K562 (cell line): ENCODE data around the gene WASF3. TPM values are rescaled to one million over a fixed set of nuclear protein-coding genes. Genes with fewer than 3 reads are reported as not detected.

Experiments
- ATAC-seq: fragments of 200-7000 bp; cut with Tn5 transposase; 3 replicates; pipeline ENCODE4 v1.9.1; 2020; ENCODE audit warnings: moderate library complexity
- BruUV-seq: library from RNA; stranded (reverse); fragments of 400-500 nt; replicated peaks from 2 replicates; lab custom pipeline; 2021; lab: Mats Ljungman, UMichigan
- CTCF ChIA-PET: fragments of 300-600 bp; formaldehyde crosslinking; extraction: SDS; loops from one replicate; lab custom pipeline; 2021; ENCODE audit warnings: low intra/inter-chr PET ratio; lab: Yijun Ruan, JAX
- POLR2A ChIA-PET: fragments of 300-600, 350-650 bp; sonication (Branson Sonifier 250); formaldehyde crosslinking; extraction: SDS; loops from one replicate; lab custom pipeline; 2021; ENCODE audit warnings: antibody characterized with exemption, inconsistent platforms; lab: Yijun Ruan, JAX
- DNase-seq, 4 experiments: peaks; one replicate each; pipeline versions ENCODE4 v3.0.0 to v3.0.0-alpha.2; 2011 to 2018; ENCODE audit warnings: low spot score in 3 of 4, mixed read lengths in 3 of 4; ENCODE audit errors: extremely low read depth in 1 of 4
- FAIRE-seq: peaks from 2 replicates; lab custom pipeline; 2011; peaks lifted over from hg19 to GRCh38; lab: Jason Lieb, UNC
- H2AFZ ChIP-seq: 2 replicates; pipeline ENCODE4 v1.6.0; 2011; ENCODE audit warnings: low read depth, low read length, control low read depth, inconsistent platforms
- H3K27ac ChIP-seq: fragments of 200-600 bp; 3 replicates; pipeline ENCODE4 v1.8.0; 2011; ENCODE audit warnings: low read depth, mild to moderate bottlenecking, control low read depth, inconsistent platforms, low read length, moderate library complexity, mixed read lengths; ENCODE audit errors: extremely low read depth
- H3K27me3 ChIP-seq, 2 experiments: fragments of 300-600 bp in 1 of 2; 2 replicates in 1 of 2; 3 replicates in 1 of 2; pipeline versions ENCODE4 v1.6.0 to v1.8.0; 2011; ENCODE audit warnings: inconsistent platforms in 2 of 2, low read length in 2 of 2, mild to moderate bottlenecking in 1 of 2, mixed read lengths in 1 of 2, moderate library complexity in 1 of 2; ENCODE audit not compliant: control insufficient read depth in 2 of 2, insufficient read depth in 2 of 2
- H3K36me3 ChIP-seq: fragments of 300-600 bp; 3 replicates; pipeline ENCODE4 v1.8.0; 2011; ENCODE audit warnings: mild to moderate bottlenecking, low read length, inconsistent platforms; ENCODE audit not compliant: control insufficient read depth, insufficient read depth
- H3K4me1 ChIP-seq, 2 experiments: fragments of 200-600 bp in 1 of 2; replicated peaks in 1 of 2; 2 replicates in 1 of 2; 3 replicates in 1 of 2; pipeline versions ENCODE4 v1.5.1 to v1.8.0; 2011; ENCODE audit warnings: inconsistent platforms in 2 of 2, low read length in 2 of 2, mild to moderate bottlenecking in 1 of 2, mixed read lengths in 1 of 2, moderate library complexity in 1 of 2; ENCODE audit not compliant: control insufficient read depth in 2 of 2, insufficient read depth in 2 of 2
- H3K4me2 ChIP-seq: 2 replicates; pipeline ENCODE4 v1.6.1; 2011; ENCODE audit warnings: low read length, control low read depth, inconsistent platforms, mixed read lengths; ENCODE audit not compliant: insufficient read depth
- H3K4me3 ChIP-seq: fragments of 200-600 bp; sonication (generic), shearing (Covaris generic); 2 replicates; pipeline ENCODE4 v1.5.1; 2016; ENCODE audit warnings: control low read depth, inconsistent platforms
- H3K79me2 ChIP-seq: fragments of 200-600 bp; 3 replicates; pipeline ENCODE4 v1.8.0; 2011; ENCODE audit warnings: low read length, inconsistent platforms; ENCODE audit not compliant: control insufficient read depth, insufficient read depth
- H3K9ac ChIP-seq, 2 experiments: 2 replicates each; pipeline versions ENCODE4 v1.6.0 to v1.6.1; 2011; ENCODE audit warnings: low read depth in 2 of 2, low read length in 2 of 2, control low read depth in 1 of 2, inconsistent platforms in 1 of 2, mild to moderate bottlenecking in 1 of 2, mixed read lengths in 1 of 2; ENCODE audit not compliant: insufficient read depth in 1 of 2
- H3K9me1 ChIP-seq: one replicate; pipeline ENCODE4 v1.6.0; 2011; ENCODE audit warnings: inconsistent platforms, mild to moderate bottlenecking, low read length, moderate library complexity; ENCODE audit not compliant: control insufficient read depth, insufficient read depth
- H3K9me3 ChIP-seq: replicated peaks from 2 replicates; pipeline ENCODE4 v1.5.1; 2011; ENCODE audit warnings: low read depth, low read length, inconsistent platforms; ENCODE audit not compliant: control insufficient read depth, insufficient read depth
- H4K20me1 ChIP-seq: replicated peaks from 2 replicates; pipeline ENCODE4 v1.6.1; 2011; ENCODE audit warnings: low read length, inconsistent platforms, mixed read lengths; ENCODE audit not compliant: control insufficient read depth, insufficient read depth
- GTF2A2 ChIP-seq: IDR thresholded peaks from 2 replicates; pipeline ENCODE4 v1.6.1; 2016; ENCODE audit warnings: mild to moderate bottlenecking, missing genetic modification characterization, missing compliant biosample characterization
- HMG20B ChIP-seq: fragments of 250-450 bp; sonication (Bioruptor Pico); IDR thresholded peaks from 2 replicates; pipeline ENCODE4 v1.5.0; 2021; ENCODE audit warnings: mild to moderate bottlenecking
- KAT7 ChIP-seq: sonication (generic); formaldehyde crosslinking; IDR thresholded peaks from 2 replicates; pipeline ENCODE4 v1.8.0; 2022; ENCODE audit warnings: missing genetic modification reagents, mild to moderate bottlenecking, borderline replicate concordance
- MXI1 ChIP-seq: IDR thresholded peaks from 2 replicates; pipeline ENCODE4 v1.6.1; 2011; ENCODE audit warnings: low read depth, mild to moderate bottlenecking, improper control_type of control experiment, low read length
- PCBP2 ChIP-seq: fragments of 200-400 bp; formaldehyde crosslinking; IDR thresholded peaks from 2 replicates; pipeline ENCODE4 v1.6.1; 2018; ENCODE audit warnings: low read length, low read depth, mild to moderate bottlenecking, moderate library complexity; ENCODE audit not compliant: poor library complexity, severe bottlenecking
- PTRF ChIP-seq: fragments of 450-650 bp; IDR thresholded peaks from 2 replicates; pipeline ENCODE4 v1.6.1; 2016; ENCODE audit warnings: mild to moderate bottlenecking, missing genetic modification characterization, missing compliant biosample characterization
- TBP ChIP-seq: optimal IDR thresholded peaks from 2 replicates; pipeline ENCODE3; 2011; ENCODE audit warnings: low read depth, low read length, improper control_type of control experiment
- ZKSCAN3 ChIP-seq: fragments of 250-450 bp; sonication (Bioruptor Pico); IDR thresholded peaks from 2 replicates; pipeline ENCODE4 v1.4.0; 2020
- ZNF274 ChIP-seq: IDR thresholded peaks from 2 replicates; pipeline ENCODE4 v1.6.1; 2011; ENCODE audit warnings: low read depth, mild to moderate bottlenecking, low read length, moderate library complexity, borderline replicate concordance
- WGBS: fragments of 100-300 bp; shearing (Covaris generic); methylation state at CpG from one replicate; pipeline ENCODE4 v1.1.6; 2016; ENCODE audit warnings: low coverage, mixed read lengths; ENCODE audit not compliant: insufficient coverage; ENCODE audit errors: missing lambda C conversion rate; 5-methylcytosine and 5-hydroxymethylcytosine counted together
- in situ Hi-C: fragments of 300-500 bp; cut with MboI; formaldehyde crosslinking; loops from 4 replicates; pipeline ENCODE4 v1.15.0; 2018; ENCODE audit warnings: inconsistent platforms, mixed read lengths
- intact Hi-C: fragments of 100-400 bp; cut with micrococcal nuclease; formaldehyde crosslinking; loops from 2 replicates; pipeline ENCODE4 v1.14.2; 2022
- polyA plus RNA-seq, 8 experiments: library from polyadenylated mRNA; depleted of rRNA in 4 of 8; stranded (reverse) in 5 of 8; unstranded in 3 of 8; fragments of >200 nt; fragmentation: Nextera tagmentation in 2 of 8; fragmentation: Illumina TruSeq in 1 of 8; extraction: Ambion mirVana in 2 of 8; extraction: Trizol in 1 of 8; gene quantifications; 2 replicates each; pipeline versions ENCODE4 v1.2.1 to v1.2.3, GENCODE V29; 2011 to 2014; ENCODE audit warnings: inconsistent platforms in 1 of 8, missing spikeins in 1 of 8
- total RNA-seq, 7 experiments: library from RNA; depleted of rRNA in 6 of 7; stranded (reverse); fragments of >200 nt in 6 of 7; fragmentation: Illumina TruSeq in 2 of 7; extraction: Trizol in 2 of 7; gene quantifications; 2 replicates each; pipeline versions ENCODE4 v1.2.1 to v1.2.3, GENCODE V29; 2011 to 2021; ENCODE audit warnings: low replicate concordance in 1 of 7
- TF ChIP-seq, protein P1 (sequence below): fragments of 450-650 bp; IDR thresholded peaks from 2 replicates; pipeline ENCODE4 v1.6.1; 2017; ENCODE audit warnings: antibody characterized with exemption
- TF ChIP-seq, protein P2 (sequence below): IDR thresholded peaks from 2 replicates; pipeline ENCODE4 v1.6.1; 2014; ENCODE audit warnings: antibody characterized with exemption
- TF ChIP-seq, protein P3 (sequence below): fragments of 250-450 bp; sonication (Bioruptor Pico); IDR thresholded peaks from 2 replicates; pipeline ENCODE4 v1.5.0; 2021
- TF ChIP-seq, protein P4 (sequence below): sonication (generic); formaldehyde crosslinking; IDR thresholded peaks from 2 replicates; pipeline ENCODE4 v1.8.0; 2023; ENCODE audit warnings: mild to moderate bottlenecking, missing genetic modification reagents

The WASF3 gene
- total and polyA plus RNA-seq, 9 of the 15 experiments (the other 6 are each of a cell fraction or from before 2014, with no cell fraction given) = 0.04 to 0.43 (median 0.11) TPM

DNA sequence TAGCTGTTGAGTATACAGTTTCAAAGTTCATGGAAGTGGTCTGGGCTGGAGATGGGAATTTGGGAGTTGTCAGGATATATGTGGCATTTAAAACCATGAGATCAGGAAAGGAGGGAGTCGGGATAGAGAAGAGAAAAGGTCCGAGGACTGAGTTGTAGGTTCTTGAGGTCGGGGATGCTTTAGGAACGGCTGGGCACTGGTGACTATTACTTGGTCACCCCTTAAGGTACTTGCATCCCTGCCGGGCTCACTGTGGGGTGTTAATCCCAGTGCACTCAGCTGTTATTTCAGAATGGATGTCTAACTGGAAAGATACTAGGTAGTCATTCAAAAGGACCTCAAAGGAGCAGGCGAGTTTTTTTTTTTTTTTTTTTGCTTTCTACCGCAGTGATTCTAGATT lies 34.2 kb downstream of the WASF3 start:
- 0% methylated on average over 5 of the region's 7 CpGs for WGBS
- ChIA-PET CTCF (no interaction called here), POLR2A (no interaction called here)
- Histone ChIP-seq H3K27ac (no peak overlapping the region), H4K20me1 (no peaks in the 10 kb centered on the region), H2AFZ (no peak overlapping the region), H3K4me1 (no peaks in the 10 kb centered on the region), H3K4me3 (no peak overlapping the region), H3K27me3 (no peaks in the 10 kb centered on the region), H3K4me2 (no peak overlapping the region), H3K79me2 (no peaks in the 10 kb centered on the region), H3K9ac (no peak overlapping the region), H3K9me1 (no peaks in the 10 kb centered on the region), H3K36me3 (no peaks in the 10 kb centered on the region), H3K9me3 (no peaks in the 10 kb centered on the region)
- no TSS peak for BruUV-seq
- no peak for FAIRE-seq
- in situ Hi-C loops (no loop called here), intact Hi-C loops (no loop called here)
- no peak for ATAC-seq
- no peak for DNase-seq
- TF ChIP-seq PCBP2 (no peak), ZKSCAN3 (CRISPR knock-in tag) (no peak), KAT7 (CRISPR knock-in tag) (no peak), HMG20B (CRISPR knock-in tag) (no peak), MXI1 (no peak), ZNF274 (no peak), GTF2A2 (no peak), PTRF (tag) (no peak), TBP (no peak)
- TF ChIP-seq, protein P1, sequence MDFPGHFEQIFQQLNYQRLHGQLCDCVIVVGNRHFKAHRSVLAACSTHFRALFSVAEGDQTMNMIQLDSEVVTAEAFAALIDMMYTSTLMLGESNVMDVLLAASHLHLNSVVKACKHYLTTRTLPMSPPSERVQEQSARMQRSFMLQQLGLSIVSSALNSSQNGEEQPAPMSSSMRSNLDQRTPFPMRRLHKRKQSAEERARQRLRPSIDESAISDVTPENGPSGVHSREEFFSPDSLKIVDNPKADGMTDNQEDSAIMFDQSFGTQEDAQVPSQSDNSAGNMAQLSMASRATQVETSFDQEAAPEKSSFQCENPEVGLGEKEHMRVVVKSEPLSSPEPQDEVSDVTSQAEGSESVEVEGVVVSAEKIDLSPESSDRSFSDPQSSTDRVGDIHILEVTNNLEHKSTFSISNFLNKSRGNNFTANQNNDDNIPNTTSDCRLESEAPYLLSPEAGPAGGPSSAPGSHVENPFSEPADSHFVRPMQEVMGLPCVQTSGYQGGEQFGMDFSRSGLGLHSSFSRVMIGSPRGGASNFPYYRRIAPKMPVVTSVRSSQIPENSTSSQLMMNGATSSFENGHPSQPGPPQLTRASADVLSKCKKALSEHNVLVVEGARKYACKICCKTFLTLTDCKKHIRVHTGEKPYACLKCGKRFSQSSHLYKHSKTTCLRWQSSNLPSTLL = no peak
- TF ChIP-seq, protein P2, sequence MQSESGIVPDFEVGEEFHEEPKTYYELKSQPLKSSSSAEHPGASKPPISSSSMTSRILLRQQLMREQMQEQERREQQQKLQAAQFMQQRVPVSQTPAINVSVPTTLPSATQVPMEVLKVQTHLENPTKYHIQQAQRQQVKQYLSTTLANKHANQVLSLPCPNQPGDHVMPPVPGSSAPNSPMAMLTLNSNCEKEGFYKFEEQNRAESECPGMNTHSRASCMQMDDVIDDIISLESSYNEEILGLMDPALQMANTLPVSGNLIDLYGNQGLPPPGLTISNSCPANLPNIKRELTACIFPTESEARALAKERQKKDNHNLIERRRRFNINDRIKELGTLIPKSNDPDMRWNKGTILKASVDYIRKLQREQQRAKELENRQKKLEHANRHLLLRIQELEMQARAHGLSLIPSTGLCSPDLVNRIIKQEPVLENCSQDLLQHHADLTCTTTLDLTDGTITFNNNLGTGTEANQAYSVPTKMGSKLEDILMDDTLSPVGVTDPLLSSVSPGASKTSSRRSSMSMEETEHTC = no peak
- TF ChIP-seq, protein P3, sequence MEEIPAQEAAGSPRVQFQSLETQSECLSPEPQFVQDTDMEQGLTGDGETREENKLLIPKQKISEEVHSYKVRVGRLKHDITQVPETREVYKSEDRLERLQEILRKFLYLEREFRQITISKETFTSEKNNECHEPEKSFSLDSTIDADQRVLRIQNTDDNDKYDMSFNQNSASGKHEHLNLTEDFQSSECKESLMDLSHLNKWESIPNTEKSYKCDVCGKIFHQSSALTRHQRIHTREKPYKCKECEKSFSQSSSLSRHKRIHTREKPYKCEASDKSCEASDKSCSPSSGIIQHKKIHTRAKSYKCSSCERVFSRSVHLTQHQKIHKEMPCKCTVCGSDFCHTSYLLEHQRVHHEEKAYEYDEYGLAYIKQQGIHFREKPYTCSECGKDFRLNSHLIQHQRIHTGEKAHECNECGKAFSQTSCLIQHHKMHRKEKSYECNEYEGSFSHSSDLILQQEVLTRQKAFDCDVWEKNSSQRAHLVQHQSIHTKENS (CRISPR knock-in tag) = no peak
- TF ChIP-seq, protein P4, sequence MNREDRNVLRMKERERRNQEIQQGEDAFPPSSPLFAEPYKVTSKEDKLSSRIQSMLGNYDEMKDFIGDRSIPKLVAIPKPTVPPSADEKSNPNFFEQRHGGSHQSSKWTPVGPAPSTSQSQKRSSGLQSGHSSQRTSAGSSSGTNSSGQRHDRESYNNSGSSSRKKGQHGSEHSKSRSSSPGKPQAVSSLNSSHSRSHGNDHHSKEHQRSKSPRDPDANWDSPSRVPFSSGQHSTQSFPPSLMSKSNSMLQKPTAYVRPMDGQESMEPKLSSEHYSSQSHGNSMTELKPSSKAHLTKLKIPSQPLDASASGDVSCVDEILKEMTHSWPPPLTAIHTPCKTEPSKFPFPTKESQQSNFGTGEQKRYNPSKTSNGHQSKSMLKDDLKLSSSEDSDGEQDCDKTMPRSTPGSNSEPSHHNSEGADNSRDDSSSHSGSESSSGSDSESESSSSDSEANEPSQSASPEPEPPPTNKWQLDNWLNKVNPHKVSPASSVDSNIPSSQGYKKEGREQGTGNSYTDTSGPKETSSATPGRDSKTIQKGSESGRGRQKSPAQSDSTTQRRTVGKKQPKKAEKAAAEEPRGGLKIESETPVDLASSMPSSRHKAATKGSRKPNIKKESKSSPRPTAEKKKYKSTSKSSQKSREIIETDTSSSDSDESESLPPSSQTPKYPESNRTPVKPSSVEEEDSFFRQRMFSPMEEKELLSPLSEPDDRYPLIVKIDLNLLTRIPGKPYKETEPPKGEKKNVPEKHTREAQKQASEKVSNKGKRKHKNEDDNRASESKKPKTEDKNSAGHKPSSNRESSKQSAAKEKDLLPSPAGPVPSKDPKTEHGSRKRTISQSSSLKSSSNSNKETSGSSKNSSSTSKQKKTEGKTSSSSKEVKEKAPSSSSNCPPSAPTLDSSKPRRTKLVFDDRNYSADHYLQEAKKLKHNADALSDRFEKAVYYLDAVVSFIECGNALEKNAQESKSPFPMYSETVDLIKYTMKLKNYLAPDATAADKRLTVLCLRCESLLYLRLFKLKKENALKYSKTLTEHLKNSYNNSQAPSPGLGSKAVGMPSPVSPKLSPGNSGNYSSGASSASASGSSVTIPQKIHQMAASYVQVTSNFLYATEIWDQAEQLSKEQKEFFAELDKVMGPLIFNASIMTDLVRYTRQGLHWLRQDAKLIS (CRISPR knock-in tag) = no peak
